Stomach (tissue), 4 donors: ENCODE results near the gene ARAP2.

Experiments
- CTCF ChIP-seq, 7 experiments: fragments of 450-650 bp in 4 of 7; fragments of 200-600 bp in 3 of 7; sonication (generic) in 3 of 7; IDR thresholded peaks; one replicate each; pipeline ENCODE4 v1.5.1; 2016 to 2019; ENCODE audit warnings: antibody characterized with exemption in 7 of 7, control low read depth in 2 of 7, mild to moderate bottlenecking in 1 of 7
- EP300 ChIP-seq: sonication (generic); formaldehyde crosslinking; IDR thresholded peaks from one replicate; pipeline ENCODE4 v1.6.1; 2017; ENCODE audit warnings: antibody characterized with exemption
- POLR2A ChIP-seq, 4 donors: fragments of 450-650 bp; IDR thresholded peaks; one replicate each; pipeline ENCODE4 v1.6.1; 2016; ENCODE audit warnings: antibody characterized with exemption in 4 of 4, control low read depth in 2 of 4, mild to moderate bottlenecking in 1 of 4, moderate library complexity in 1 of 4
- POLR2AphosphoS5 ChIP-seq, 3 donors: sonication (generic); formaldehyde crosslinking; IDR thresholded peaks; one replicate each; pipeline ENCODE4 v1.6.1; 2016; ENCODE audit warnings: antibody characterized with exemption in 3 of 3

- TF ChIP-seq CTCF (IDR thresholded peaks at IDR 0.05): no peak
- no peak for TF ChIP-seq POLR2AphosphoS5 (IDR thresholded peaks at IDR 0.05)
- no peak for TF ChIP-seq POLR2A (IDR thresholded peaks at IDR 0.05)
- no peak for TF ChIP-seq EP300
These were observed 37.6 kb downstream of the ARAP2 start for GRCh38 chr4:36206603-36207311.
